H9 (cell line): ENCODE results near the gene LRCH1. TPM values are rescaled to one million over a fixed set of nuclear protein-coding genes. Genes with fewer than 3 reads are reported as not detected.
A peak's percentile ranks its signal among the peaks of the same experiment; 100 is the strongest.

ENCODE experiments used
- DNase-seq: peaks from one replicate; pipeline ENCODE4 v3.0.0-alpha.2; 2017
- H2AFZ ChIP-seq: one replicate; pipeline ENCODE4 v1.6.1; 2013; ENCODE audit warnings: mild to moderate bottlenecking, low read length, control low read depth, moderate library complexity
- H2AK5ac ChIP-seq: 2 replicates; pipeline ENCODE4 v1.6.1; 2013; ENCODE audit warnings: low read length, control low read depth, mixed read lengths; ENCODE audit not compliant: insufficient read length
- H2BK120ac ChIP-seq: one replicate; pipeline ENCODE4 v1.6.1; 2013; ENCODE audit warnings: low read depth, mild to moderate bottlenecking, low read length, control low read depth, inconsistent platforms; ENCODE audit not compliant: poor library complexity, severe bottlenecking
- H2BK12ac ChIP-seq: 2 replicates; pipeline ENCODE4 v1.6.1; 2013; ENCODE audit warnings: low read length, control low read depth, mixed read lengths, low read depth; ENCODE audit not compliant: insufficient read length
- H2BK15ac ChIP-seq: 2 replicates; pipeline ENCODE4 v1.6.1; 2013; ENCODE audit warnings: low read depth, low read length, control low read depth
- H2BK20ac ChIP-seq: one replicate; pipeline ENCODE4 v1.6.1; 2013; ENCODE audit warnings: low read depth, mild to moderate bottlenecking, low read length, control low read depth, inconsistent platforms; ENCODE audit not compliant: poor library complexity, severe bottlenecking
- H2BK5ac ChIP-seq: 2 replicates; pipeline ENCODE4 v1.6.1; 2013; ENCODE audit warnings: low read length, control low read depth, mixed read lengths; ENCODE audit not compliant: insufficient read length
- H3K14ac ChIP-seq: 2 replicates; pipeline ENCODE4 v1.6.1; 2013; ENCODE audit warnings: low read length, control low read depth; ENCODE audit not compliant: insufficient read depth
- H3K18ac ChIP-seq: 2 replicates; pipeline ENCODE4 v1.6.1; 2013; ENCODE audit warnings: low read depth, mild to moderate bottlenecking, mixed read lengths, low read length, control low read depth; ENCODE audit not compliant: insufficient read length
- H3K23ac ChIP-seq: 2 replicates; pipeline ENCODE4 v1.6.1; 2013; ENCODE audit warnings: low read length, control low read depth, mixed read lengths, low read depth; ENCODE audit not compliant: insufficient read length
- H3K23me2 ChIP-seq: 2 replicates; pipeline ENCODE4 v1.6.1; 2013; ENCODE audit warnings: low read depth, mild to moderate bottlenecking, mixed read lengths, low read length, control low read depth; ENCODE audit not compliant: insufficient read length, poor library complexity, severe bottlenecking
- H3K27ac ChIP-seq: 2 replicates; pipeline ENCODE4 v1.5.1; 2013; ENCODE audit warnings: low read length, control low read depth, mixed read lengths, low read depth; ENCODE audit not compliant: insufficient read length
- H3K27me3 ChIP-seq: 2 replicates; pipeline ENCODE4 v1.6.1; 2013; ENCODE audit warnings: low read length, control low read depth, inconsistent platforms; ENCODE audit not compliant: insufficient read depth
- H3K4ac ChIP-seq: 2 replicates; pipeline ENCODE4 v1.6.1; 2013; ENCODE audit warnings: low read depth, mild to moderate bottlenecking, control low read depth, inconsistent platforms, low read length, moderate library complexity
- H3K4me1 ChIP-seq: 2 replicates; pipeline ENCODE4 v1.6.1; 2013; ENCODE audit warnings: low read length, control low read depth, inconsistent platforms; ENCODE audit not compliant: insufficient read depth
- H3K4me2 ChIP-seq: 2 replicates; pipeline ENCODE4 v1.6.1; 2013; ENCODE audit warnings: low read length, control low read depth, mixed read lengths; ENCODE audit not compliant: insufficient read length, insufficient read depth
- H3K56ac ChIP-seq: 2 replicates; pipeline ENCODE4 v1.6.1; 2013; ENCODE audit warnings: low read depth, mild to moderate bottlenecking, mixed read lengths, low read length, control low read depth; ENCODE audit not compliant: insufficient read length
- H3K79me1 ChIP-seq: 2 replicates; pipeline ENCODE4 v1.6.1; 2013; ENCODE audit warnings: low read depth, mild to moderate bottlenecking, moderate library complexity, low read length, control low read depth, inconsistent platforms; ENCODE audit not compliant: insufficient read depth, poor library complexity, severe bottlenecking
- H3K79me2 ChIP-seq: 2 replicates; pipeline ENCODE4 v1.6.1; 2013; ENCODE audit warnings: low read length, control low read depth, inconsistent platforms; ENCODE audit not compliant: insufficient read depth
- H3K9ac ChIP-seq: 2 replicates; pipeline ENCODE4 v1.6.1; 2013; ENCODE audit warnings: low read length, control low read depth, mixed read lengths; ENCODE audit not compliant: insufficient read length; ENCODE audit errors: extremely low read depth
- H3K9me3 ChIP-seq: one replicate; pipeline ENCODE4 v1.6.1; 2013; ENCODE audit warnings: low read depth, low read length, inconsistent platforms; ENCODE audit not compliant: control insufficient read depth
- H3T11ph ChIP-seq: one replicate; pipeline ENCODE4 v1.6.1; 2013; ENCODE audit warnings: mild to moderate bottlenecking, low read length, control low read depth, inconsistent platforms
- H4K20me1 ChIP-seq: one replicate; pipeline ENCODE4 v1.6.1; 2013; ENCODE audit not compliant: control insufficient read depth, insufficient read length, insufficient read depth
- H4K5ac ChIP-seq: 2 replicates; pipeline ENCODE4 v1.6.1; 2013; ENCODE audit warnings: low read depth, mild to moderate bottlenecking, mixed read lengths, low read length, control low read depth; ENCODE audit not compliant: insufficient read length
- H4K8ac ChIP-seq: replicated peaks from 2 replicates; pipeline ENCODE4 v1.6.1; 2013; ENCODE audit warnings: low read length, control low read depth, mixed read lengths, low read depth; ENCODE audit not compliant: insufficient read length
- H4K91ac ChIP-seq: 2 replicates; pipeline ENCODE4 v1.6.1; 2013; ENCODE audit warnings: low read depth, mild to moderate bottlenecking, moderate library complexity, mixed read lengths, low read length, control low read depth; ENCODE audit not compliant: insufficient read length
- H3K27ac Mint-ChIP-seq, 3 experiments: 2 replicates in 2 of 3; 3 replicates in 1 of 3; pipeline ENCODE4 v1.8.0; 2020 to 2021; ENCODE audit warnings: mixed read lengths in 3 of 3, mild to moderate bottlenecking in 1 of 3, moderate library complexity in 1 of 3
- H3K27me3 Mint-ChIP-seq: 2 replicates; pipeline ENCODE4 v1.8.0; 2021; ENCODE audit warnings: low read depth, mild to moderate bottlenecking, moderate library complexity, mixed read lengths
- H3K36me3 Mint-ChIP-seq, 3 experiments: 2 replicates in 2 of 3; 3 replicates in 1 of 3; pipeline ENCODE4 v1.8.0; 2020 to 2021; ENCODE audit warnings: low read depth in 3 of 3, mixed read lengths in 3 of 3; ENCODE audit not compliant: insufficient read depth in 1 of 3
- H3K4me1 Mint-ChIP-seq, 2 experiments: 2 replicates each; pipeline ENCODE4 v1.8.0; 2020; ENCODE audit warnings: mixed read lengths in 2 of 2
- H3K4me3 Mint-ChIP-seq, 2 experiments: 2 replicates in 1 of 2; 3 replicates in 1 of 2; pipeline ENCODE4 v1.8.0; 2020 to 2021; ENCODE audit warnings: mild to moderate bottlenecking in 2 of 2, mixed read lengths in 2 of 2, moderate library complexity in 1 of 2
- H3K9me3 Mint-ChIP-seq, 2 experiments: 2 replicates in 1 of 2; 3 replicates in 1 of 2; pipeline ENCODE4 v1.8.0; 2020; ENCODE audit warnings: mild to moderate bottlenecking in 2 of 2, mixed read lengths in 2 of 2, moderate library complexity in 1 of 2
- CTCF ChIP-seq: fragments of 200-600 bp; sonication (generic); conservative IDR thresholded peaks from 3 replicates; pipeline ENCODE4 v1.8.0; 2021; ENCODE audit warnings: antibody characterized with exemption, mild to moderate bottlenecking
- WGBS: extraction: QIAGEN DNeasy Blood & Tissue Kit; methylation state at CpG from one replicate; pipeline ENCODE4 v1.1.7; 2013; ENCODE audit warnings: missing lambda C conversion rate, low lambda C conversion rate, mixed read lengths; ENCODE audit not compliant: insufficient read length; ENCODE audit errors: extremely low coverage; 5-methylcytosine and 5-hydroxymethylcytosine counted together
- total RNA-seq: library from RNA; stranded (reverse); gene quantifications from 2 replicates; pipeline ENCODE4 v1.2.1, GENCODE V29; 2021

LRCH1 gene
- total RNA-seq, 1 experiment from 2014 or later = 8.0 TPM

DNA sequence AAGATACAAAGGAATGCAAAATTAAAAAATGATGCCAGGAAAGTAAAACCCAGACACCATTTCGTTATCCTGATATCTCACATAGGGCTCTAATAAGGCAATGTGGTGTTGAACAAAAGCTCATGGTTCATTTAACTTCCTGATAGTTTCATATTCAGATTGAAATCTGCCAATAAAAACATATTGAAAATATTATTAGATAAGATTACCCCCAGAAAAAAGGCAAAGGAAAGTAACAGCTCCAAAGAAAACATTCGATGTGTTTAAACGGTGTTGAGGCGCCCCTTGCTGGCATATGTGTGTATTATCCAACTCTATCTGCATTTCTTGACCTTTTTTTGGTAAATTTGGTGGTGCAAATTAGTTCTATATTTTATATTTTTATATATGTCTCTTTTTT, 168.1 kb downstream of the LRCH1 start:
- Histone ChIP-seq H2BK12ac (no peak overlapping the region), H3K4me1 (no peaks in the 10 kb centered on the region), H4K20me1 (no peaks in the 10 kb centered on the region), H3K23me2 (no peaks in the 10 kb centered on the region), H3T11ph (no peak overlapping the region), H4K5ac (no peak overlapping the region), H4K91ac (no peak overlapping the region), H2AK5ac (no peak overlapping the region), H3K4me2 (no peak overlapping the region), H2BK120ac (no peak overlapping the region), H3K27me3 (no peaks in the 10 kb centered on the region), H3K79me2 (no peaks in the 10 kb centered on the region), H3K9ac (no peak overlapping the region), H3K18ac (no peak overlapping the region), H4K8ac (no peak overlapping the region), H3K56ac (no peak overlapping the region), H2BK5ac (no peak overlapping the region), H3K4ac (no peak overlapping the region), H3K23ac (no peak overlapping the region), H3K79me1 (no peaks in the 10 kb centered on the region), H2BK20ac (no peak overlapping the region), H2BK15ac (no peak overlapping the region), H3K27ac (no peak overlapping the region), H3K14ac (no peak overlapping the region), H3K9me3 (no peaks in the 10 kb centered on the region), H2AFZ (no peak overlapping the region)
- no peak overlapping the region for H3K4me3 Mint-ChIP-seq
- H3K9me3 Mint-ChIP-seq = no peaks in the 10 kb centered on the region; a peak in 1 of 5 replicates
- no CpG with 5 or more reads among the region's 4 CpGs for WGBS
- no peak for DNase-seq
- no peak overlapping the region for H3K27ac Mint-ChIP-seq
- peak; percentile 86 for TF ChIP-seq CTCF
- H3K36me3 Mint-ChIP-seq = peaks cover 7 to 22% (median 18%) of the 10 kb centered on the region in 3 experiments; a peak in 6 of 7 replicates
- no peaks in the 10 kb centered on the region for H3K27me3 Mint-ChIP-seq
- H3K4me1 Mint-ChIP-seq = no peaks in the 10 kb centered on the region
